GM12878 (cell line): ENCODE results near the gene KRTAP10-11. TPM values are rescaled to one million over a fixed set of nuclear protein-coding genes. Genes with fewer than 3 reads are reported as not detected.

Source experiments
- ATAC-seq: fragments of 200-7000 bp; cut with Tn5 transposase; 3 replicates; pipeline ENCODE4 v1.9.1; 2020; ENCODE audit warnings: mild to moderate bottlenecking, moderate library complexity
- BruUV-seq: library from RNA; stranded (reverse); fragments of 400-500 nt; replicated peaks from 2 replicates; lab custom pipeline; 2021; lab: Mats Ljungman, UMichigan
- CTCF ChIA-PET: fragments of 300-600 bp; sonication (Branson Sonifier 250); formaldehyde crosslinking; extraction: SDS; loops from one replicate; lab custom pipeline; 2021; ENCODE audit warnings: inconsistent platforms; lab: Yijun Ruan, JAX
- POLR2A ChIA-PET: fragments of 350-600 bp; formaldehyde crosslinking; extraction: SDS; loops from one replicate; lab custom pipeline; 2021; ENCODE audit warnings: inconsistent platforms; lab: Charles Lee
- RAD21 ChIA-PET: fragments of 300-600 bp; sonication (Branson Sonifier 250); formaldehyde crosslinking; loops from one replicate; lab custom pipeline; 2023; ENCODE audit warnings: antibody characterized with exemption; ENCODE audit not compliant: unreplicated experiment; lab: Charles Lee
- SMC1A ChIA-PET: fragments of 300-600 bp; sonication (Branson Sonifier 250); formaldehyde crosslinking; loops from one replicate; lab custom pipeline; 2023; ENCODE audit not compliant: unreplicated experiment, uncharacterized antibody; lab: Charles Lee
- DNase-seq: peaks from one replicate; pipeline ENCODE4 v3.0.0-alpha.2; 2011; ENCODE audit warnings: low read depth, low spot score
- FAIRE-seq: peaks from 3 replicates; lab custom pipeline; 2011; peaks lifted over from hg19 to GRCh38; lab: Jason Lieb, UNC
- H2AFZ ChIP-seq: 2 replicates; pipeline ENCODE4 v1.6.0; 2011; ENCODE audit warnings: low read depth, low read length, control low read depth; ENCODE audit not compliant: control insufficient read depth
- H3K27ac ChIP-seq: 2 replicates; pipeline ENCODE4 v1.5.1; 2011; ENCODE audit warnings: control low read depth; ENCODE audit not compliant: control insufficient read depth, insufficient read depth
- H3K27me3 ChIP-seq, 2 experiments: replicated peaks in 1 of 2; 2 replicates each; pipeline versions ENCODE4 v1.6.0 to v1.6.1; 2011; ENCODE audit warnings: low read length in 1 of 2; ENCODE audit not compliant: control insufficient read depth in 2 of 2, insufficient read depth in 2 of 2
- H3K36me3 ChIP-seq, 2 experiments: 2 replicates each; pipeline ENCODE4 v1.5.1; 2011; ENCODE audit warnings: low read length in 1 of 2; ENCODE audit not compliant: control insufficient read depth in 2 of 2, insufficient read depth in 2 of 2
- H3K4me1 ChIP-seq: 2 replicates; pipeline ENCODE4 v1.6.1; 2011; ENCODE audit warnings: mild to moderate bottlenecking, low read length, moderate library complexity, mixed read lengths; ENCODE audit not compliant: control insufficient read depth, insufficient read depth
- H3K4me2 ChIP-seq: 2 replicates; pipeline ENCODE4 v1.6.0; 2011; ENCODE audit warnings: control low read depth; ENCODE audit not compliant: control insufficient read depth, insufficient read depth
- H3K4me3 ChIP-seq: fragments of 200-600 bp; sonication (generic); 2 replicates; pipeline ENCODE4 v1.5.1; 2016
- H3K79me2 ChIP-seq: 2 replicates; pipeline ENCODE4 v1.6.0; 2011; ENCODE audit warnings: low read length; ENCODE audit not compliant: control insufficient read depth, insufficient read depth
- H3K9ac ChIP-seq: 2 replicates; pipeline ENCODE4 v1.8.0; 2011; ENCODE audit warnings: low read length, control low read depth, mixed read lengths; ENCODE audit not compliant: control insufficient read depth, insufficient read depth
- H3K9me3 ChIP-seq: replicated peaks from 3 replicates; pipeline ENCODE4 v1.5.1; 2011; ENCODE audit warnings: mild to moderate bottlenecking, low read length; ENCODE audit not compliant: control insufficient read depth, insufficient read depth
- H4K20me1 ChIP-seq: 2 replicates; pipeline ENCODE4 v1.6.0; 2011; ENCODE audit not compliant: control insufficient read depth, insufficient read depth
- ATF7 ChIP-seq: fragments of 450-650 bp; IDR thresholded peaks from 2 replicates; pipeline ENCODE4 v1.6.1; 2016; ENCODE audit warnings: low read depth, mild to moderate bottlenecking
- CBX5 ChIP-seq: sonication (generic); IDR thresholded peaks from 2 replicates; pipeline ENCODE4 v1.6.1; 2016; ENCODE audit warnings: low read depth, moderate library complexity, mild to moderate bottlenecking, inconsistent platforms
- JUND ChIP-seq: IDR thresholded peaks from 2 replicates; pipeline ENCODE4 v1.6.1; 2012; ENCODE audit warnings: low read depth, mild to moderate bottlenecking, low read length, improper control_type of control experiment, moderate library complexity
- KAT2A ChIP-seq: conservative IDR thresholded peaks from 2 replicates; pipeline ENCODE4 v1.6.1; 2011; ENCODE audit warnings: low read depth, low read length; ENCODE audit not compliant: control insufficient read depth
- POU2F2 ChIP-seq: IDR thresholded peaks from 3 replicates; pipeline ENCODE4 v1.6.1; 2011; ENCODE audit warnings: low read depth, mild to moderate bottlenecking, low read length, borderline replicate concordance
- SIX5 ChIP-seq: IDR thresholded peaks from 2 replicates; pipeline ENCODE4 v1.6.1; 2011; ENCODE audit warnings: mild to moderate bottlenecking, low read depth, low read length, moderate library complexity; ENCODE audit not compliant: severe bottlenecking
- TARDBP ChIP-seq: IDR thresholded peaks from 2 replicates; pipeline ENCODE4 v1.6.1; 2016; ENCODE audit warnings: borderline replicate concordance
- ZNF207 ChIP-seq: fragments of 450-650 bp; IDR thresholded peaks from 2 replicates; pipeline ENCODE4 v1.6.1; 2014; ENCODE audit warnings: antibody characterized with exemption, mild to moderate bottlenecking, borderline replicate concordance
- ZSCAN29 ChIP-seq: fragments of 450-650 bp; IDR thresholded peaks from 2 replicates; pipeline ENCODE4 v1.6.1; 2017; ENCODE audit warnings: mild to moderate bottlenecking, moderate library complexity
- WGBS: methylation state at CpG from one replicate; pipeline ENCODE4 v1.1.6; 2016; ENCODE audit warnings: low lambda C conversion rate; ENCODE audit not compliant: insufficient replicate concordance, insufficient coverage; ENCODE audit errors: missing lambda C conversion rate; 5-methylcytosine and 5-hydroxymethylcytosine counted together
- in situ Hi-C: fragments of 300-500 bp; cut with MboI; formaldehyde crosslinking; loops from 9 replicates; pipeline ENCODE4 v1.14.3; 2018; ENCODE audit warnings: mixed read lengths
- intact Hi-C: fragments of 100-400 bp; cut with micrococcal nuclease; formaldehyde crosslinking; loops from one replicate; pipeline ENCODE4 v1.14.2; 2022; ENCODE audit not compliant: unreplicated experiment
- polyA plus RNA-seq, 11 experiments: library from polyadenylated mRNA; depleted of rRNA in 4 of 11; unstranded in 6 of 11; stranded (reverse) in 5 of 11; fragments of >200 nt; fragmentation: Nextera tagmentation in 4 of 11; fragmentation: Illumina TruSeq in 1 of 11; extraction: Ambion mirVana in 4 of 11; extraction: Trizol in 1 of 11; gene quantifications; 1 replicate in 1 of 11; 2 replicates in 10 of 11; pipeline versions ENCODE4 v1.2.1 to v1.2.3, GENCODE V29; 2011 to 2016; ENCODE audit warnings: inconsistent platforms in 2 of 11, missing spikeins in 2 of 11, low read depth in 1 of 11
- total RNA-seq, 4 experiments: library from RNA; depleted of rRNA in 3 of 4; stranded (reverse); fragments of >200 nt in 3 of 4; fragmentation: Illumina TruSeq in 1 of 4; extraction: Trizol in 1 of 4; gene quantifications; 2 replicates each; pipeline versions ENCODE4 v1.2.1 to v1.2.3, GENCODE V29; 2013 to 2021
- TF ChIP-seq, protein P1 (sequence below): IDR thresholded peaks from 2 replicates; pipeline ENCODE4 v1.6.1; 2011; ENCODE audit warnings: mild to moderate bottlenecking, low read depth, low read length, moderate library complexity; ENCODE audit not compliant: insufficient replicate concordance
- TF ChIP-seq, protein P2 (sequence below): fragments of 450-650 bp; IDR thresholded peaks from 2 replicates; pipeline ENCODE4 v1.6.1; 2017; ENCODE audit warnings: mild to moderate bottlenecking
- TF ChIP-seq, protein P3 (sequence below): fragments of 450-650 bp; formaldehyde crosslinking; IDR thresholded peaks from 2 replicates; pipeline ENCODE4 v1.5.0; 2022; ENCODE audit warnings: mild to moderate bottlenecking, missing genetic modification characterization

The KRTAP10-11 gene
- total and polyA plus RNA-seq, 10 of the 15 experiments (the other 5 are each of a cell fraction or from before 2014, with no cell fraction given) = not detected

DNA sequence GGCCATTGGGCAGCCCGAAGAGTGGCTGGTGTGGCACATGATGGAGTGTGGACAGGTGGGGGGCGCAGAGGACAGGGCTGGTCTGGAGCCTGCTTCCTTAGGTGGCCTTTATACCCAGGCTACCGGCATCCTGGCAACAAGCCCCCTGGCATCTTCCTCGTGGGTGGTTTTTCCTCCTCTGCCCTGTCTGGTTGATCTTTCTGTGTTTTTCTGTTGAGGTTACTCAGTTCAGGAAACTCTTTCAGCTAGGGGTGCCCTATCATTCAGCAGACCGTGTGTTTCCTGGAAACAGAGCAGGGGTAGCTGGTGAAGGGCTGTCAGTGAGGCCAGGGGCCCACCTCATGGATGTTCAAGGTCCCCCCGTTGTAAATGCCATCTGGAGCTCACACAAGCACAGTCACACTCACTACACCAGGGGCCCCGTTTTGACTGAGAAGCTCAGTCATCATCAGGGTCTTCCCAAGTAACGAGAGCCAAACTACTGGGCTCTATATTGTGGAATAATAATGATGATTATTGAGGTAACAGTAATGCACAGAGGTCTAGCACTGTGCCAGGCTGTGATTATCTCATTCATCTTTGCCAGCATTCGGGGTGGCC is 8.5 kb downstream of the KRTAP10-11 start, which contains the start of gene KRTAP12-4 (continued):
- TF ChIP-seq, protein P1, sequence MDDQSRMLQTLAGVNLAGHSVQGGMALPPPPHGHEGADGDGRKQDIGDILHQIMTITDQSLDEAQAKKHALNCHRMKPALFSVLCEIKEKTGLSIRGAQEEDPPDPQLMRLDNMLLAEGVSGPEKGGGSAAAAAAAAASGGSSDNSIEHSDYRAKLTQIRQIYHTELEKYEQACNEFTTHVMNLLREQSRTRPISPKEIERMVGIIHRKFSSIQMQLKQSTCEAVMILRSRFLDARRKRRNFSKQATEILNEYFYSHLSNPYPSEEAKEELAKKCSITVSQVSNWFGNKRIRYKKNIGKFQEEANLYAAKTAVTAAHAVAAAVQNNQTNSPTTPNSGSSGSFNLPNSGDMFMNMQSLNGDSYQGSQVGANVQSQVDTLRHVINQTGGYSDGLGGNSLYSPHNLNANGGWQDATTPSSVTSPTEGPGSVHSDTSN = no peak
- TF ChIP-seq ZSCAN29 (no peak), POU2F2 (no peak)

DNA sequence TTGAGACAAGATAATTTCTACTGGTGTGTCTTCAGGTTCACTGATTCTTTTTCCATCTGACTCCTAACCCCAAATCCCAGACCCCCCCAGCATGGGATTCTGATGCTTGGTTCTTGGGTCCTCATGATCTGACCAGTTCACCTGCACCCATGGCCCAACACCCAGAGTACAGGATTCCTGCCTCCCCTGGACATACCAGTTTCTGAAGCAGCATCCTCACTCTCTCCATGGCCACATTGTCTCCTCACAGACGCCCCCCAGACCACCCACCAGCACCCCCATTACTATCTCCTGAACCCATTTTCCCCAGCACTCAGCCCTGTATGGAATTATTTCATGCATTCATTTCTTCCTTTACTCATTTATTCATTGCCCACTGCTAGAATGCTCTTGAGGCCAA is 10.7 kb downstream of the KRTAP10-11 start:
- H2AFZ ChIP-seq = no peak overlapping the region
- ChIA-PET CTCF (no interaction called here), SMC1A (no interaction called here)
- TF ChIP-seq, protein P2, sequence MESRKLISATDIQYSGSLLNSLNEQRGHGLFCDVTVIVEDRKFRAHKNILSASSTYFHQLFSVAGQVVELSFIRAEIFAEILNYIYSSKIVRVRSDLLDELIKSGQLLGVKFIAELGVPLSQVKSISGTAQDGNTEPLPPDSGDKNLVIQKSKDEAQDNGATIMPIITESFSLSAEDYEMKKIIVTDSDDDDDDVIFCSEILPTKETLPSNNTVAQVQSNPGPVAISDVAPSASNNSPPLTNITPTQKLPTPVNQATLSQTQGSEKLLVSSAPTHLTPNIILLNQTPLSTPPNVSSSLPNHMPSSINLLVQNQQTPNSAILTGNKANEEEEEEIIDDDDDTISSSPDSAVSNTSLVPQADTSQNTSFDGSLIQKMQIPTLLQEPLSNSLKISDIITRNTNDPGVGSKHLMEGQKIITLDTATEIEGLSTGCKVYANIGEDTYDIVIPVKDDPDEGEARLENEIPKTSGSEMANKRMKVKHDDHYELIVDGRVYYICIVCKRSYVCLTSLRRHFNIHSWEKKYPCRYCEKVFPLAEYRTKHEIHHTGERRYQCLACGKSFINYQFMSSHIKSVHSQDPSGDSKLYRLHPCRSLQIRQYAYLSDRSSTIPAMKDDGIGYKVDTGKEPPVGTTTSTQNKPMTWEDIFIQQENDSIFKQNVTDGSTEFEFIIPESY = no peak
- TF ChIP-seq, protein P3, sequence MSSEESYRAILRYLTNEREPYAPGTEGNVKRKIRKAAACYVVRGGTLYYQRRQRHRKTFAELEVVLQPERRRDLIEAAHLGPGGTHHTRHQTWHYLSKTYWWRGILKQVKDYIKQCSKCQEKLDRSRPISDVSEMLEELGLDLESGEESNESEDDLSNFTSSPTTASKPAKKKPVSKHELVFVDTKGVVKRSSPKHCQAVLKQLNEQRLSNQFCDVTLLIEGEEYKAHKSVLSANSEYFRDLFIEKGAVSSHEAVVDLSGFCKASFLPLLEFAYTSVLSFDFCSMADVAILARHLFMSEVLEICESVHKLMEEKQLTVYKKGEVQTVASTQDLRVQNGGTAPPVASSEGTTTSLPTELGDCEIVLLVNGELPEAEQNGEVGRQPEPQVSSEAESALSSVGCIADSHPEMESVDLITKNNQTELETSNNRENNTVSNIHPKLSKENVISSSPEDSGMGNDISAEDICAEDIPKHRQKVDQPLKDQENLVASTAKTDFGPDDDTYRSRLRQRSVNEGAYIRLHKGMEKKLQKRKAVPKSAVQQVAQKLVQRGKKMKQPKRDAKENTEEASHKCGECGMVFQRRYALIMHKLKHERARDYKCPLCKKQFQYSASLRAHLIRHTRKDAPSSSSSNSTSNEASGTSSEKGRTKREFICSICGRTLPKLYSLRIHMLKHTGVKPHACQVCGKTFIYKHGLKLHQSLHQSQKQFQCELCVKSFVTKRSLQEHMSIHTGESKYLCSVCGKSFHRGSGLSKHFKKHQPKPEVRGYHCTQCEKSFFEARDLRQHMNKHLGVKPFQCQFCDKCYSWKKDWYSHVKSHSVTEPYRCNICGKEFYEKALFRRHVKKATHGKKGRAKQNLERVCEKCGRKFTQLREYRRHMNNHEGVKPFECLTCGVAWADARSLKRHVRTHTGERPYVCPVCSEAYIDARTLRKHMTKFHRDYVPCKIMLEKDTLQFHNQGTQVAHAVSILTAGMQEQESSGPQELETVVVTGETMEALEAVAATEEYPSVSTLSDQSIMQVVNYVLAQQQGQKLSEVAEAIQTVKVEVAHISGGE (CRISPR knock-in tag) = no peak
- TF ChIP-seq TARDBP (no peak), ATF7 (no peak), ZNF207 (no peak), SIX5 (no peak), CBX5 (no peak), JUND (no peak), KAT2A (no peak)

More for the DNA sequence above, 10.7 kb downstream of the KRTAP10-11 start:
- ChIA-PET POLR2A (no interaction called here), RAD21 (no interaction called here)
- H3K36me3 ChIP-seq = no peaks in the 10 kb centered on the region
- no peaks in the 10 kb centered on the region for H4K20me1 ChIP-seq
- no peak for ATAC-seq
- no peak overlapping the region for H3K27ac ChIP-seq
- intact Hi-C loops (no loop called here), in situ Hi-C loops (no loop called here)
- DNase-seq = no peak
- H3K4me2 ChIP-seq = no peak overlapping the region
- 0% methylated on average over 1 of the region's 1 CpG for WGBS
- H3K4me1 ChIP-seq = no peaks in the 10 kb centered on the region
- no peaks in the 10 kb centered on the region for H3K27me3 ChIP-seq
- H3K9ac ChIP-seq = no peak overlapping the region
- H3K4me3 ChIP-seq = no peak overlapping the region
- BruUV-seq = no TSS peak
- H3K9me3 ChIP-seq = peaks cover 2% of the 10 kb centered on the region; the same call in 1 of the 3 replicates
- H3K79me2 ChIP-seq = no peaks in the 10 kb centered on the region
- FAIRE-seq = no peak
